Measurements from ENCODE around the gene XPNPEP1.

DNA sequence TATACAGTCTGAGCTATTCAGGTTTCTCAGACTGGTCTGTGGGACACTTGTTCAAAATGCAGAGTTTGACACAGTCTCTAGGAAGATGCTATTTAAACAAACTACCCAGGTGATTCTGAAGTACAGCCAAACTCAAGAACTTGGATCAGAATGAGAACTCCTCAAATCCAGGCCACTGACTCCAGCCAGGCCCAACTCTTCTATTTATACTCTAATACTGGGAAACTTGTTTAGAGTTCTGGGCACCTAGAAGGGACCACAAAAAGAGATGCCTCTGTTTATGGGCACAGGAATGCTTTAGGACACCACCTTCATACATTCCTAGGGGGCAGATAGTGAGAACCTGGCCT, 44.4 kb upstream of the XPNPEP1 start:
- no peak for TF ChIP-seq SMC3 (conservative IDR thresholded peaks at IDR 0.05; ENCODE audit: poor library complexity)
- TF ChIP-seq, protein P1, sequence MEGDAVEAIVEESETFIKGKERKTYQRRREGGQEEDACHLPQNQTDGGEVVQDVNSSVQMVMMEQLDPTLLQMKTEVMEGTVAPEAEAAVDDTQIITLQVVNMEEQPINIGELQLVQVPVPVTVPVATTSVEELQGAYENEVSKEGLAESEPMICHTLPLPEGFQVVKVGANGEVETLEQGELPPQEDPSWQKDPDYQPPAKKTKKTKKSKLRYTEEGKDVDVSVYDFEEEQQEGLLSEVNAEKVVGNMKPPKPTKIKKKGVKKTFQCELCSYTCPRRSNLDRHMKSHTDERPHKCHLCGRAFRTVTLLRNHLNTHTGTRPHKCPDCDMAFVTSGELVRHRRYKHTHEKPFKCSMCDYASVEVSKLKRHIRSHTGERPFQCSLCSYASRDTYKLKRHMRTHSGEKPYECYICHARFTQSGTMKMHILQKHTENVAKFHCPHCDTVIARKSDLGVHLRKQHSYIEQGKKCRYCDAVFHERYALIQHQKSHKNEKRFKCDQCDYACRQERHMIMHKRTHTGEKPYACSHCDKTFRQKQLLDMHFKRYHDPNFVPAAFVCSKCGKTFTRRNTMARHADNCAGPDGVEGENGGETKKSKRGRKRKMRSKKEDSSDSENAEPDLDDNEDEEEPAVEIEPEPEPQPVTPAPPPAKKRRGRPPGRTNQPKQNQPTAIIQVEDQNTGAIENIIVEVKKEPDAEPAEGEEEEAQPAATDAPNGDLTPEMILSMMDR (IDR thresholded peaks at IDR 0.05; ENCODE audit: poor library complexity, severe bottlenecking), result no peak
- no peak for TF ChIP-seq POLR2AphosphoS5 (IDR thresholded peaks at IDR 0.05)
- TF ChIP-seq MXI1 (conservative IDR thresholded peaks at IDR 0.05; ENCODE audit: poor library complexity, severe bottlenecking), result no peak
- TF ChIP-seq, protein P2, sequence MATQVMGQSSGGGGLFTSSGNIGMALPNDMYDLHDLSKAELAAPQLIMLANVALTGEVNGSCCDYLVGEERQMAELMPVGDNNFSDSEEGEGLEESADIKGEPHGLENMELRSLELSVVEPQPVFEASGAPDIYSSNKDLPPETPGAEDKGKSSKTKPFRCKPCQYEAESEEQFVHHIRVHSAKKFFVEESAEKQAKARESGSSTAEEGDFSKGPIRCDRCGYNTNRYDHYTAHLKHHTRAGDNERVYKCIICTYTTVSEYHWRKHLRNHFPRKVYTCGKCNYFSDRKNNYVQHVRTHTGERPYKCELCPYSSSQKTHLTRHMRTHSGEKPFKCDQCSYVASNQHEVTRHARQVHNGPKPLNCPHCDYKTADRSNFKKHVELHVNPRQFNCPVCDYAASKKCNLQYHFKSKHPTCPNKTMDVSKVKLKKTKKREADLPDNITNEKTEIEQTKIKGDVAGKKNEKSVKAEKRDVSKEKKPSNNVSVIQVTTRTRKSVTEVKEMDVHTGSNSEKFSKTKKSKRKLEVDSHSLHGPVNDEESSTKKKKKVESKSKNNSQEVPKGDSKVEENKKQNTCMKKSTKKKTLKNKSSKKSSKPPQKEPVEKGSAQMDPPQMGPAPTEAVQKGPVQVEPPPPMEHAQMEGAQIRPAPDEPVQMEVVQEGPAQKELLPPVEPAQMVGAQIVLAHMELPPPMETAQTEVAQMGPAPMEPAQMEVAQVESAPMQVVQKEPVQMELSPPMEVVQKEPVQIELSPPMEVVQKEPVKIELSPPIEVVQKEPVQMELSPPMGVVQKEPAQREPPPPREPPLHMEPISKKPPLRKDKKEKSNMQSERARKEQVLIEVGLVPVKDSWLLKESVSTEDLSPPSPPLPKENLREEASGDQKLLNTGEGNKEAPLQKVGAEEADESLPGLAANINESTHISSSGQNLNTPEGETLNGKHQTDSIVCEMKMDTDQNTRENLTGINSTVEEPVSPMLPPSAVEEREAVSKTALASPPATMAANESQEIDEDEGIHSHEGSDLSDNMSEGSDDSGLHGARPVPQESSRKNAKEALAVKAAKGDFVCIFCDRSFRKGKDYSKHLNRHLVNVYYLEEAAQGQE (IDR thresholded peaks at IDR 0.05; ENCODE audit: borderline replicate concordance), result no peak
- TF ChIP-seq EZH2 (IDR thresholded peaks at IDR 0.05; ENCODE audit: borderline replicate concordance, insufficient read depth, low read length, poor library complexity, severe bottlenecking), result no peak

All from neural cell (in vitro differentiated cells).